Fibroblast of skin of left biceps (primary cell): ENCODE data around the gene CHMP5.

Source experiments
- DNase-seq, 2 experiments: peaks; one replicate each; pipeline ENCODE4 v3.0.0-alpha.2; 2013; ENCODE audit warnings: low read depth in 2 of 2

Gene CHMP5

DNA sequence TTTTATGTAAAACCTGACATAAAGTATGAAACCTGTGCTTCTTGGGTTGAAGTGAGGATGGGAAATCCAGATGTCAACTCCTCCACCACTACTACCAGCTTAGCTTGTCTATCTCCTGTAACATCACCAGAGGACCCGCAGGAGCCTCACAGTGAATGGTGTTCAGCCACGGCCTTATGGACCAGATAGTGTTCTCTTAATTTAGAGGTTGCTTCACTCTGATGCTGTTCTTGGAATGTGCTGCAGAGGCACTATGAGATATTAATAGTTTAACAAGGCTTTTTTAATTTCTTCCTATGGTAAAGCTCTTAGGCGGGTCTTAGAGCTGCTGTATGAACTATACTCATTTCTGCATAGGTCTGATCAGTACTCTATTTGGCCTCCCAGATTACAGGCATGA lies 53.4 kb downstream of the CHMP5 start:
- DNase-seq = no peak

- no peak for DNase-seq
Measured at GRCh38 chr9:33318781-33319180, 53.9 kb downstream of the CHMP5 start.

DNA sequence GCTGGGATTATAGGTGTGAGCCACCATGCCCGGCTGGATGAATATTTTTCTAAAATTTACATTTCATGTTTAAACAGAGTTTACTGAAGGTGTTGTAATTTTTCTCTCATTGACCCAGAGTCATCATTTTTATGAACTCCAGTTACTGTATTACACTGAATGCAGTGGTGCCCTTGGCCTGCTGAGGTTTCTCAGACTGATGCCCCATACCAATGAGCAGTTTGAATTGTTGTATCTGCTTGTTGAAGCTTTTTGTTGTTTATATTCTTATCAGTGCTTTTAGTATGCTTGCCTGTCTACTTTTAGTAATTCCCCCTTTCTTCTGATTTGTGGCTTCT lies 55.4 kb downstream of the CHMP5 start:
- no peak for DNase-seq

- DNase-seq = peak; percentile 93 to 94
Measured at GRCh38 chr9:33320568-33321261, 55.9 kb downstream of the CHMP5 start.

- DNase-seq = no peak
Measured at GRCh38 chr9:33329117-33329563, 64.3 kb downstream of the CHMP5 start.

DNA sequence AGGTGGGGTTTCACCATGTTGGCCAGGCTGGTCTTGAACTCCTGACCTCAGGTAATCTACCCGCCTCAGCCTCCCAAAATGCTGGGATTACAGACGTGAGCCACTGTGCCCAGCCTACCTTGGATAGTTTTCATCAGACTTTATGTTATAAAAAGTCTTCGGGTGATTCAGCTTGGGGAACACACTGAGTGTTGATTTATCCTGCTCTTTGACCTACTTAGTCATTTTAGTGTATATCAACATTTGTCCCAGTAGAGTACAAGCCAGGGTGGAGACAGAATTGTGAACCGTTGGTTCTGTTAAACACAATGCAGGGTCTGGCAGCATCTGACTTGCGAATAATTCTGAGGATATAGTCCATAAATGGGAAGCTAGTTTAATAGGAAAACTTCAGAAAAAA lies 65.1 kb downstream of the CHMP5 start:
- DNase-seq = no peak

- peak; percentile 79 to 84 for DNase-seq
Measured at GRCh38 chr9:33331377-33331891, 66.6 kb downstream of the CHMP5 start.
